GM23248 (cell line): ENCODE results near the gene MORC3. TPM values are rescaled to one million over a fixed set of nuclear protein-coding genes. Genes with fewer than 3 reads are reported as not detected.

Experiments used
- DNase-seq: peaks from one replicate; pipeline ENCODE4 v3.0.0-alpha.2; 2015
- H2AFZ ChIP-seq: fragments of 200-600 bp; sonication (generic); 2 replicates; pipeline ENCODE4 v1.6.1; 2016; ENCODE audit warnings: antibody characterized with exemption
- H3F3A ChIP-seq: fragments of 200-600 bp; sonication (generic); 2 replicates; pipeline ENCODE4 v1.6.1; 2016; ENCODE audit warnings: mild to moderate bottlenecking, antibody characterized with exemption, mixed run types; ENCODE audit not compliant: insufficient read depth
- H3K27ac ChIP-seq: fragments of 200-600 bp; sonication (generic); 2 replicates; pipeline ENCODE4 v1.5.1; 2016; ENCODE audit warnings: mild to moderate bottlenecking
- H3K27me3 ChIP-seq: fragments of 200-600 bp; sonication (generic); replicated peaks from 2 replicates; pipeline ENCODE4 v1.6.1; 2016; ENCODE audit warnings: mild to moderate bottlenecking; ENCODE audit not compliant: insufficient read depth
- H3K36me3 ChIP-seq: fragments of 200-600 bp; sonication (generic); 2 replicates; pipeline ENCODE4 v1.6.1; 2016; ENCODE audit warnings: low read depth, mild to moderate bottlenecking
- H3K4me1 ChIP-seq: fragments of 200-600 bp; sonication (generic); 2 replicates; pipeline ENCODE4 v1.6.1; 2016; ENCODE audit warnings: mild to moderate bottlenecking; ENCODE audit not compliant: insufficient read depth
- H3K4me2 ChIP-seq: fragments of 200-600 bp; sonication (generic); one replicate; pipeline ENCODE4 v1.6.1; 2016; ENCODE audit warnings: mild to moderate bottlenecking; ENCODE audit not compliant: unreplicated experiment
- H3K4me3 ChIP-seq: fragments of 200-600 bp; sonication (generic); 2 replicates; pipeline ENCODE4 v1.5.1; 2016; ENCODE audit warnings: mild to moderate bottlenecking
- H3K79me2 ChIP-seq: fragments of 200-600 bp; sonication (generic); 2 replicates; pipeline ENCODE4 v1.6.1; 2016; ENCODE audit warnings: mild to moderate bottlenecking; ENCODE audit not compliant: insufficient read depth
- H3K9ac ChIP-seq: fragments of 200-600 bp; sonication (generic); 2 replicates; pipeline ENCODE4 v1.6.1; 2016; ENCODE audit warnings: mild to moderate bottlenecking
- H3K9me2 ChIP-seq: fragments of 200-600 bp; sonication (generic); 2 replicates; pipeline ENCODE4 v1.6.1; 2016; ENCODE audit warnings: mixed run types, mild to moderate bottlenecking, moderate library complexity; ENCODE audit not compliant: insufficient read depth
- H3K9me3 ChIP-seq: fragments of 200-600 bp; sonication (generic); one replicate; pipeline ENCODE4 v1.6.1; 2017; ENCODE audit warnings: low read depth
- H4K20me1 ChIP-seq: fragments of 200-600 bp; sonication (generic); 2 replicates; pipeline ENCODE4 v1.6.0; 2016; ENCODE audit not compliant: insufficient read depth
- EZH2 ChIP-seq: fragments of 200-600 bp; sonication (generic); IDR thresholded peaks from 2 replicates; pipeline ENCODE4 v1.6.1; 2018; ENCODE audit warnings: antibody characterized with exemption, mild to moderate bottlenecking; ENCODE audit not compliant: insufficient read depth, poor library complexity, severe bottlenecking
- EZH2phosphoT487 ChIP-seq: fragments of 200-600 bp; sonication (generic); IDR thresholded peaks from 2 replicates; pipeline ENCODE4 v1.6.1; 2018; ENCODE audit warnings: antibody characterized with exemption, moderate library complexity, mild to moderate bottlenecking, low read depth; ENCODE audit not compliant: insufficient read depth
- WGBS, 2 experiments: methylation state at CpG; one replicate each; pipeline ENCODE4 v1.1.6; 2015 to 2017; ENCODE audit warnings: low lambda C conversion rate in 2 of 2, low coverage in 1 of 2; ENCODE audit errors: missing lambda C conversion rate in 2 of 2; 5-methylcytosine and 5-hydroxymethylcytosine counted together
- in situ Hi-C: fragments of 300-500 bp; cut with MboI; formaldehyde crosslinking; loops from 2 replicates; pipeline ENCODE4 v1.15.0; 2020
- polyA plus RNA-seq: library from polyadenylated mRNA; unstranded; fragments of >200 nt; fragmentation: Nextera tagmentation; extraction: Ambion mirVana; gene quantifications from 2 replicates; pipeline ENCODE4 v1.2.1, GENCODE V29; 2016
- total RNA-seq: library from RNA; depleted of rRNA; stranded (reverse); fragments of >200 nt; shearing (Covaris generic); gene quantifications from 2 replicates; pipeline ENCODE4 v1.2.3, GENCODE V29; 2014

Gene MORC3
- total and polyA plus RNA-seq, 2 experiments from 2014 or later, result 17.4 to 35.1 TPM

DNA sequence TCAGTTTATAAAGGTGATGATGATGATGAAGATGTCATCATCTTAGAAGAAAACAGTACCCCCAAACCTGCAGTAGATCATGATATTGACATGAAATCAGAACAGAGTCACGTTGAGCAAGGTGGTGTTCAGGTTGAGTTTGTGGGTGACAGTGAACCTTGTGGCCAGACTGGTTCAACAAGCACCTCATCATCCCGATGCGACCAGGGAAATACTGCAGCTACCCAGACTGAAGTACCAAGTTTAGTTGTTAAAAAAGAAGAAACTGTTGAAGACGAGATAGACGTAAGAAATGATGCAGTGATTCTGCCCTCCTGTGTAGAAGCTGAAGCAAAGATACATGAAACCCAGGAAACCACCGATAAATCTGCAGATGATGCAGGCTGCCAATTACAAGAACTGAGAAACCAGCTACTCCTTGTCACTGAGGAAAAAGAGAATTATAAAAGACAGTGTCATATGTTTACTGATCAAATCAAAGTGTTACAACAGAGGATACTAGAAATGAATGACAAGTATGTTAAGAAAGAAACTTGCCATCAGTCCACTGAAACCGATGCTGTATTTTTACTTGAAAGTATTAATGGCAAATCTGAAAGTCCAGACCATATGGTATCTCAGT, 49.2 kb downstream of the MORC3 start:
- in situ Hi-C loops, result no loop called here
- no peak overlapping the region for H2AFZ ChIP-seq

DNA sequence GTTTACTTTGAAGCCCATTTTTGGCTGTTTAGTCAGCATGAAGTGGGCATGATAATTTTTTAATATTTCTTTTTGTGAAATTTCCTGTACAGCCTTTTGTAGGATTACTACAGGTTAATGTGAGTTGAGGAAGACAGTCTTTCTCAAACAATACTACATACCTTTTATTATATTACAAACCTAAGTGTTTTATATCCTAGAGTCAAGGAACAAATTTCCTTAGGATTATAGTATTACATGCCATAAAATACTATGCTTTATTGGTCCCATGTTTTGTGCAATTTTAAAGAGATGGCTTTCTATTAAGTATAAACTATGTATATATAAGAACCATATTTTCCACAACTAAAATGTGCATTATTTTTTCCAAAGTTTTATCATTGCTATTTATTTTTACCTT, 56.0 kb downstream of the MORC3 start:
- no peak for TF ChIP-seq EZH2
- no peak for TF ChIP-seq EZH2phosphoT487
- Histone ChIP-seq H3K9me3 (no peaks in the 10 kb centered on the region), H3K27me3 (no peaks in the 10 kb centered on the region), H3K9ac (no peak overlapping the region), H3K36me3 (peaks cover 58% of the 10 kb centered on the region), H3K4me1 (no peaks in the 10 kb centered on the region), H2AFZ (no peak overlapping the region), H3K4me3 (no peak overlapping the region), H3K27ac (no peak overlapping the region), H4K20me1 (no peaks in the 10 kb centered on the region), H3K9me2 (no peaks in the 10 kb centered on the region), H3K4me2 (no peak overlapping the region), H3F3A (peaks cover 24% of the 10 kb centered on the region), H3K79me2 (peaks cover 6% of the 10 kb centered on the region)
- DNase-seq, result no peak
- in situ Hi-C loops, result no loop called here

More for the DNA sequence above, 49.2 kb downstream of the MORC3 start:
- no peaks in the 10 kb centered on the region for H3K27me3 ChIP-seq
- H3K36me3 ChIP-seq, result peaks cover 77% of the 10 kb centered on the region
- no peaks in the 10 kb centered on the region for H3K9me2 ChIP-seq
- 81 to 82% methylated on average over 7 of the region's 7 CpGs for WGBS, 2 experiments
- H3K27ac ChIP-seq, result no peak overlapping the region
- H4K20me1 ChIP-seq, result no peaks in the 10 kb centered on the region
- no peak for TF ChIP-seq EZH2phosphoT487
- no peak for TF ChIP-seq EZH2
- H3K79me2 ChIP-seq, result peaks cover 29% of the 10 kb centered on the region
- H3F3A ChIP-seq, result 0 out of 2 replicates have a peak, but pooled peaks cover 4% of the 10 kb centered on the region
- H3K9me3 ChIP-seq, result no peaks in the 10 kb centered on the region
- no peak overlapping the region for H3K4me3 ChIP-seq
- no peak overlapping the region for H3K9ac ChIP-seq
- H3K4me2 ChIP-seq, result no peak overlapping the region
- DNase-seq, result no peak
- no peaks in the 10 kb centered on the region for H3K4me1 ChIP-seq

DNA sequence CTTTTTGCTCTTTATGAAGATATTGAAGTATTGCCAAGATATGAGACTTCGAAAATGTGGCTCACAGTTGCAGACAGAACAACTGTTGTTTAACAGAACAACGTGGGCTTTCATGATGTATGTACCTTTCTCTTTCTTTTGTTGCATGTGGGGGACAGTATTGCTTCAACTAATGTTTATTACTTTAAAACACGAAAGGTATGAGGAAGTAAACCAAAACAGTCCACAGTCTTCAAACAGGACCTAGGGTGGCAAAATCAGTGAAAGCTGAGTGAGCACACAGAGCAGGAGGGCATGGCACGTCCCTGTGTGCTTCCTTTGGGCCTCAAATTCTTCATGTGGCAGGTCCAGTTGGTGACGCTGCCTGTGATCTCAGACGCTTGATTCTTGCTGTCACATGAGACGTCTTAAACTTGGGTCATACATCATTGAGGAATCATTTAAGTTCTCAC, 57.4 kb downstream of the MORC3 start:
- DNase-seq, result no peak
- in situ Hi-C loops, result no loop called here
- no peak overlapping the region for H3K4me2 ChIP-seq
- H2AFZ ChIP-seq, result no peak overlapping the region
- no peak overlapping the region for H3K9ac ChIP-seq
- H3K79me2 ChIP-seq, result no peaks in the 10 kb centered on the region
- H3K27ac ChIP-seq, result no peak overlapping the region
- no peak overlapping the region for H3K4me3 ChIP-seq
- peaks cover 27% of the 10 kb centered on the region for H3F3A ChIP-seq
- H3K4me1 ChIP-seq, result peaks cover 5% of the 10 kb centered on the region; the same call in 1 of the 2 replicates
- H3K27me3 ChIP-seq, result no peaks in the 10 kb centered on the region
- H3K9me3 ChIP-seq, result no peaks in the 10 kb centered on the region
- H4K20me1 ChIP-seq, result no peaks in the 10 kb centered on the region
- WGBS, 2 experiments, result 69 to 73% methylated on average over 7 of the region's 7 CpGs
- peaks cover 47% of the 10 kb centered on the region for H3K36me3 ChIP-seq
- TF ChIP-seq EZH2phosphoT487, result no peak
- no peak for TF ChIP-seq EZH2
- H3K9me2 ChIP-seq, result no peaks in the 10 kb centered on the region

DNA sequence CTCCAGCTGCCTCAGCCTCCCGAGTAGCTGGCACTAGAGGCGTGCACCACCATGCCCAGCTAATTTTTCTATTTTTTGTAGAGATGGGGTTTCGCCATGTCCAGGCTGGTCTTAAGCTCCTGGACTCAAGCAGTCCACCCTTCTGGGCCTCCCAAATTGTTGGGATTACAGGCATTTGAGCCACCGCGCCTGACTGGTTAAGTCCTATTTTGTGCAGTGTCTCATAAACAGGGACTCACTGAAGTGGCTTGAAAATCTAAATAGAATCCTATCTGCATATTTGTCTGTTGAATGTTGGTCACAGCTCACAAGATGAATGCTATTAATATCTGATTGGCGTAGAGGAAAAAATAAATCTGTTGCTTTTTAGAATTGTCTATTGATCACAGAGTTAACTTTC, 59.3 kb downstream of the MORC3 start:
- in situ Hi-C loops, result no loop called here
- Histone ChIP-seq H3K4me2 (no peak overlapping the region), H4K20me1 (no peaks in the 10 kb centered on the region), H3K9me3 (no peaks in the 10 kb centered on the region), H3F3A (peaks cover 27% of the 10 kb centered on the region), H3K9me2 (no peaks in the 10 kb centered on the region), H3K27ac (no peak overlapping the region), H2AFZ (no peak overlapping the region), H3K79me2 (no peaks in the 10 kb centered on the region), H3K4me1 (peaks cover 5% of the 10 kb centered on the region; the same call in 1 of the 2 replicates), H3K36me3 (peaks cover 35% of the 10 kb centered on the region), H3K9ac (no peak overlapping the region), H3K4me3 (no peak overlapping the region), H3K27me3 (no peaks in the 10 kb centered on the region)
- TF ChIP-seq EZH2 (no peak), EZH2phosphoT487 (no peak)
- 95 to 99% methylated on average over 6 of the region's 6 CpGs for WGBS, 2 experiments
- peak; percentile 9 for DNase-seq
